Measurements from ENCODE around the gene NPC1L1. TPM values are rescaled to one million over a fixed set of nuclear protein-coding genes. Genes with fewer than 3 reads are reported as not detected.

Gene NPC1L1
- polyA plus RNA-seq, 1 donor from 2014 or later, result not detected

- Histone ChIP-seq H3K79me2 (replicated peaks; ENCODE audit: insufficient read depth, low read length) (no peaks in the 10 kb centered on the region), H4K20me1 (ENCODE audit: insufficient read depth) (no peaks in the 10 kb centered on the region), H3K4me2 (ENCODE audit: low read length) (no peak overlapping the region), H3K27me3 (ENCODE audit: insufficient read depth, low read depth, low read length) (no peaks in the 10 kb centered on the region), H2AFZ (ENCODE audit: low read depth, low read length) (no peak overlapping the region), H3K9me3 (ENCODE audit: low read length) (no peaks in the 10 kb centered on the region), H3K9me2 (ENCODE audit: insufficient read depth, low read length) (no peaks in the 10 kb centered on the region), H3K36me3 (ENCODE audit: insufficient read depth, low read length) (no peaks in the 10 kb centered on the region), H3K9ac (ENCODE audit: low read length) (no peak overlapping the region), H3F3A (ENCODE audit: insufficient read depth, low read length, poor library complexity, severe bottlenecking) (no peaks in the 10 kb centered on the region), H3K27ac (ENCODE audit: low read length) (no peak overlapping the region), H3K4me3 (ENCODE audit: low read length) (no peak overlapping the region)
- no peak for TF ChIP-seq POLR2AphosphoS5 (IDR thresholded peaks at IDR 0.05)
- TF ChIP-seq EZH2 (IDR thresholded peaks at IDR 0.05; ENCODE audit: borderline replicate concordance, insufficient read depth, low read length, poor library complexity, severe bottlenecking), result no peak
- TF ChIP-seq REST (IDR thresholded peaks at IDR 0.05; ENCODE audit: borderline replicate concordance), result no peak
- TF ChIP-seq EP300 (conservative IDR thresholded peaks at IDR 0.05; ENCODE audit: poor library complexity, severe bottlenecking), result no peak
- no peak for TF ChIP-seq RAD21 (conservative IDR thresholded peaks at IDR 0.05)
- TF ChIP-seq CTCF (IDR thresholded peaks at IDR 0.05; ENCODE audit: poor library complexity, severe bottlenecking), result no peak
- TF ChIP-seq MXI1 (conservative IDR thresholded peaks at IDR 0.05; ENCODE audit: poor library complexity, severe bottlenecking), result no peak
- TF ChIP-seq TAF1 (IDR thresholded peaks at IDR 0.05; ENCODE audit: low read depth), result no peak
- TF ChIP-seq SMC3 (conservative IDR thresholded peaks at IDR 0.05; ENCODE audit: poor library complexity), result no peak
These were observed 21.0 kb upstream of the NPC1L1 start for GRCh38 chr7:44561962-44562621.

GRCh38 chr7:44561481-44561880 is 20.4 kb upstream of the NPC1L1 start:
- no peak overlapping the region for H3K9ac ChIP-seq (ENCODE audit: low read length)
- no peaks in the 10 kb centered on the region for H4K20me1 ChIP-seq (ENCODE audit: insufficient read depth)
- no peaks in the 10 kb centered on the region for H3K9me2 ChIP-seq (ENCODE audit: insufficient read depth, low read length)
- no peaks in the 10 kb centered on the region for H3K27me3 ChIP-seq (ENCODE audit: insufficient read depth, low read depth, low read length)
- no peak overlapping the region for H3K27ac ChIP-seq (ENCODE audit: low read length)
- H3K9me3 ChIP-seq (ENCODE audit: low read length), result no peaks in the 10 kb centered on the region
- no peaks in the 10 kb centered on the region for H3F3A ChIP-seq (ENCODE audit: insufficient read depth, low read length, poor library complexity, severe bottlenecking)
- no peaks in the 10 kb centered on the region for H3K79me2 ChIP-seq (replicated peaks; ENCODE audit: insufficient read depth, low read length)
- TF ChIP-seq EZH2 (IDR thresholded peaks at IDR 0.05; ENCODE audit: borderline replicate concordance, insufficient read depth, low read length, poor library complexity, severe bottlenecking) (no peak), CTCF (IDR thresholded peaks at IDR 0.05; ENCODE audit: poor library complexity, severe bottlenecking) (no peak), MXI1 (conservative IDR thresholded peaks at IDR 0.05; ENCODE audit: poor library complexity, severe bottlenecking) (no peak), REST (IDR thresholded peaks at IDR 0.05; ENCODE audit: borderline replicate concordance) (no peak), RAD21 (conservative IDR thresholded peaks at IDR 0.05) (no peak), SMC3 (conservative IDR thresholded peaks at IDR 0.05; ENCODE audit: poor library complexity) (no peak), POLR2AphosphoS5 (IDR thresholded peaks at IDR 0.05) (no peak), EP300 (conservative IDR thresholded peaks at IDR 0.05; ENCODE audit: poor library complexity, severe bottlenecking) (no peak), TAF1 (IDR thresholded peaks at IDR 0.05; ENCODE audit: low read depth) (no peak)
- H2AFZ ChIP-seq (ENCODE audit: low read depth, low read length), result no peak overlapping the region
- H3K4me2 ChIP-seq (ENCODE audit: low read length), result no peak overlapping the region
- H3K36me3 ChIP-seq (ENCODE audit: insufficient read depth, low read length), result no peaks in the 10 kb centered on the region
- H3K4me3 ChIP-seq (ENCODE audit: low read length), result no peak overlapping the region

Measured in neural cell (in vitro differentiated cells).